CD4-positive, alpha-beta memory T cell (primary cell): ENCODE results near the gene DDX56. TPM values are rescaled to one million over a fixed set of nuclear protein-coding genes. Genes with fewer than 3 reads are reported as not detected.
"Not testable (repeated sequence)": the region's sequence is repeated elsewhere in the genome, so short reads cannot be mapped to it uniquely, and the experiment has no call there.

ENCODE experiments used
- CTCF ChIA-PET: fragments of 350-600 bp; sonication (Branson Sonifier 250); formaldehyde crosslinking; loops from one replicate; lab custom pipeline; 2021; ENCODE audit warnings: inconsistent platforms; ENCODE audit not compliant: partially characterized antibody; lab: Charles Lee
- POLR2A ChIA-PET: fragments of 350-600 bp; sonication (Branson Sonifier 250); formaldehyde crosslinking; loops from one replicate; lab custom pipeline; 2021; ENCODE audit not compliant: partially characterized antibody; lab: Charles Lee
- DNase-seq, 5 donors: peaks; one replicate each; pipeline versions ENCODE4 v3.0.0 to v3.0.0-alpha.2; 2020 to 2022; ENCODE audit warnings: mixed read lengths in 1 of 5
- H3K27ac ChIP-seq: one replicate; pipeline ENCODE4 v1.7.0; 2013; ENCODE audit warnings: low read depth, low read length
- H3K27me3 ChIP-seq: 2 replicates; pipeline ENCODE4 v1.7.0; 2013; ENCODE audit warnings: mild to moderate bottlenecking, low read length, moderate library complexity; ENCODE audit not compliant: insufficient read depth
- H3K36me3 ChIP-seq: 2 replicates; pipeline ENCODE4 v1.7.0; 2013; ENCODE audit warnings: mild to moderate bottlenecking, low read length, moderate library complexity; ENCODE audit not compliant: insufficient read depth
- H3K4me1 ChIP-seq: 2 replicates; pipeline ENCODE4 v1.7.0; 2013; ENCODE audit warnings: mild to moderate bottlenecking, low read length, moderate library complexity; ENCODE audit not compliant: insufficient read depth
- H3K4me3 ChIP-seq, 2 donors: one replicate each; pipeline ENCODE4 v1.7.0; 2013; ENCODE audit warnings: low read length in 2 of 2, mild to moderate bottlenecking in 1 of 2
- H3K9me3 ChIP-seq, 2 donors: one replicate each; pipeline ENCODE4 v1.7.0; 2013; ENCODE audit warnings: low read length in 2 of 2, control low read depth in 1 of 2; ENCODE audit not compliant: control insufficient read depth in 1 of 2
- H3K27ac Mint-ChIP-seq, 7 donors: one replicate each; pipeline ENCODE4 v1.8.0; 2020 to 2021; ENCODE audit warnings: mixed read lengths in 7 of 7, mild to moderate bottlenecking in 6 of 7, inconsistent platforms in 3 of 7, moderate library complexity in 3 of 7
- H3K27me3 Mint-ChIP-seq, 2 donors: one replicate each; pipeline ENCODE4 v1.8.0; 2020 to 2021; ENCODE audit warnings: mixed read lengths in 2 of 2
- H3K36me3 Mint-ChIP-seq, 2 donors: one replicate each; pipeline ENCODE4 v1.8.0; 2020 to 2021; ENCODE audit warnings: mixed read lengths in 2 of 2, inconsistent platforms in 1 of 2, mild to moderate bottlenecking in 1 of 2
- H3K4me1 Mint-ChIP-seq, 4 donors: one replicate each; pipeline ENCODE4 v1.8.0; 2020 to 2021; ENCODE audit warnings: mixed read lengths in 4 of 4, mild to moderate bottlenecking in 1 of 4
- H3K4me3 Mint-ChIP-seq, 8 donors: one replicate each; pipeline ENCODE4 v1.8.0; 2020 to 2021; ENCODE audit warnings: mixed read lengths in 8 of 8, mild to moderate bottlenecking in 7 of 8, moderate library complexity in 6 of 8, inconsistent platforms in 3 of 8
- H3K9me3 Mint-ChIP-seq, 8 donors: one replicate each; pipeline ENCODE4 v1.8.0; 2020 to 2021; ENCODE audit warnings: mixed read lengths in 8 of 8, mild to moderate bottlenecking in 5 of 8, inconsistent platforms in 3 of 8, moderate library complexity in 1 of 8
- intact Hi-C: fragments of 100-400 bp; cut with micrococcal nuclease; formaldehyde crosslinking; loops from one replicate; pipeline ENCODE4 v1.15.1; 2023
- polyA plus RNA-seq, 2 donors: library from polyadenylated mRNA; unstranded; fragments of 300-500 nt; fragmentation: Illumina TruSeq; gene quantifications; one replicate each; pipeline ENCODE4 v1.2.3, GENCODE V29; 2021
- total RNA-seq, 2 experiments: library from RNA; stranded (reverse); gene quantifications; one replicate each; pipeline ENCODE4 v1.2.3, GENCODE V29; 2021

DDX56 gene
- total and polyA plus RNA-seq, 4 experiments from 2014 or later: 48.9 to 114 (median 79.7) TPM

DNA sequence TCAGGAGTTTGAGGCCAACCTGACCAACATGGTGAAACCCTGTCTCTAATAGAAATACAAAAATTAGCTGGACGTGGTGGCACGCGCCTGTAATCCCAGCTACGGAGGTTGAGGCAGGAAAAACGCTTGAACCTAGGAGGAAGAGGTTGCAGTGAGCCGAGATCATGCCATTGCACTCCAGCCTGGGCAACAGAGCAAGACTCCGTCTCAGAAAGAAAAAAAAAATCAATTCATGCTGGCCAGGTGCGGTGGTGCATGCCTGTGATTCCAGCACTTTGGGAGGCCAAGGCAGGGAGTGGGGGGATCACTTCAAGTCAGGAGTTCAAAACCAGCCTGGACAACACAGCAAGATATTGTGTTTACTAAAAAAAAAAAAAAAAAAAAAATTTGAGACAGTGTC, 23.5 kb upstream of the DDX56 start:
- CTCF ChIA-PET: not testable (repeated sequence)

DNA sequence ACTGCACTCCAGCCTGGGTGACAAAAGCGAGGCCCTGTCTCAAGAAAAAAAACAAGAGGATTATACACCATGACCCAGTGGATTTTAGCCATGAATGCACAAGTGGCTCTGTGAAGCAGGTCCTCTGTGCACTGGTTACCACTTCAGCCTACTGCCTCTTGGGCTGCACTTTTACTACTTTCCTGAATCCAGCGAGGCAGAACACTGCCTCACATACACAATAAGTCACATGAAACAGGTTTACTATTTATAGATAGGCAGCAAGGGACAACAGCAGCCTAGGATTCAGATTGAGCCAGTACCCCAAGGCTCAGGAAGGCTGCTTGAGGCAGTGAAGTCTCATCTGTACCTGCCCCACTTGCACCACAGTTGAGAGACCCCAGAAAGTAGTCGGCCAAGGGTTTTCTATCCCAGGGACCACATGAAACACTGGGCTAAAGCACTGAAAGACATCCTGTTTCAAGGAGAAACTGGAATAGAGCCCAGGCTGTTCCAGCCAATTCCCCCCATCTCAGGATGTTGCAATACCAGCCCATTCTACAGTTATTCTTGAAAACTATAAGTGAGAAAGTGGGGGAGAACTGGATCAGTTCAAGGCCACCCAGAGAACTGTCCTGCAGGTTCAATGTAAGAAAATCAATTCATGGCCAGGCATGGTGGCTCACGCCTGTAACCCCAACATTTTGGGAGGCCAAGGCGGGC, 22.4 kb upstream of the DDX56 start:
- Histone ChIP-seq H3K27me3 (no peaks in the 10 kb centered on the region), H3K4me1 (no peaks in the 10 kb centered on the region), H3K36me3 (no peaks in the 10 kb centered on the region), H3K4me3 (no peak overlapping the region), H3K27ac (no peak overlapping the region), H3K9me3 (no peaks in the 10 kb centered on the region)
- no peaks in the 10 kb centered on the region for H3K27me3 Mint-ChIP-seq
- ChIA-PET CTCF (interaction anchor here (0.6 kb wide), 1 partner anchor 45 kb away, joined by 3 read pairs; no protein-coding TSS in a partner anchor), POLR2A (interaction anchor here (2.4 kb wide), 1 partner anchor 10 kb away, joined by 7 read pairs; the partner anchor contains the start of gene OGDH)
- H3K27ac Mint-ChIP-seq: peak overlapping the region in 1 of 7 donors; percentile 76
- peaks cover 0 to 3% (median 0%) of the 10 kb centered on the region in 4 donors for H3K4me1 Mint-ChIP-seq
- peaks cover 0 to 1% (median 0%) of the 10 kb centered on the region in 8 donors for H3K9me3 Mint-ChIP-seq
- DNase-seq: no peak
- H3K36me3 Mint-ChIP-seq: no peaks in the 10 kb centered on the region
- intact Hi-C loops: no loop called here
- H3K4me3 Mint-ChIP-seq: no peak overlapping the region

More for the DNA sequence above, 23.5 kb upstream of the DDX56 start:
- H3K4me1 ChIP-seq, H3K36me3 Mint-ChIP-seq, H3K4me1 Mint-ChIP-seq, H3K27me3 ChIP-seq, H3K27me3 Mint-ChIP-seq, H3K4me3 Mint-ChIP-seq, intact Hi-C loops, H3K4me3 ChIP-seq, H3K27ac ChIP-seq, H3K9me3 ChIP-seq, H3K36me3 ChIP-seq, DNase-seq, H3K27ac Mint-ChIP-seq, H3K9me3 Mint-ChIP-seq: not testable (repeated sequence)
- POLR2A ChIA-PET: interaction anchor here (1.6 to 2.4 kb wide), 2 partner anchors 9 to 200 kb away, joined by 3 to 7 read pairs; partner anchors contain the start of genes OGDH and PPIA

DNA sequence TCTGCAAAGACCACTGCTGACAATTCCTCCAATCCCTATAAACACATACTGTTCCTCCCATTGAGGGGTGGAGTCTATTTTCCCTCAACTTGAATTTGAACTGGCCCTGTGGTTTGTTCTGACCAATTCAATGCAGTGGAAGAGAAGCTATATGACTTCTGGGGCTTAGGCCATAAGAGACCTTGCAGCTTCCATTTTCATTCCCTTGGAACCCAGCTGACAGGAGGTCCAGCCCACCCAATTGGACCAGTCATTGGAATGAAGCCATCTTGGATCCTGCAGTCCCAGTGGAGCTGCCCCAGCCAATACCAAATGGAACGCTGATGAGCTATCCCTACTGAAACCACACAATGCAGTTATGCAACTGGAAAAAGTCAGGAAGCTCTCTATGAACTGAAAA, 17.2 kb upstream of the DDX56 start:
- H3K36me3 ChIP-seq: no peaks in the 10 kb centered on the region
- peaks cover 5 to 10% (median 8%) of the 10 kb centered on the region in 4 donors for H3K4me1 Mint-ChIP-seq
- no peaks in the 10 kb centered on the region for H3K36me3 Mint-ChIP-seq
- no peaks in the 10 kb centered on the region for H3K27me3 ChIP-seq
- H3K9me3 ChIP-seq: no peaks in the 10 kb centered on the region
- H3K4me3 Mint-ChIP-seq: no peak overlapping the region
- H3K27ac ChIP-seq: no peak overlapping the region
- no peaks in the 10 kb centered on the region for H3K4me1 ChIP-seq
- no peaks in the 10 kb centered on the region for H3K9me3 Mint-ChIP-seq
- H3K4me3 ChIP-seq: no peak overlapping the region
- ChIA-PET CTCF (interaction anchor here (0.7 to 1.7 kb wide), 7 partner anchors 9 to 266 kb away, joined by 3 to 5 read pairs (median 3); partner anchors contain the start of gene TMED4), POLR2A (interaction anchor here (0.7 to 2.6 kb wide), 5 partner anchors 9 to 257 kb away, joined by 3 to 16 read pairs (median 5); partner anchors contain the start of genes H2AZ2 and TMED4)
- no peaks in the 10 kb centered on the region for H3K27me3 Mint-ChIP-seq
- no peak for DNase-seq
- intact Hi-C loops: no loop called here
- no peak overlapping the region for H3K27ac Mint-ChIP-seq

DNA sequence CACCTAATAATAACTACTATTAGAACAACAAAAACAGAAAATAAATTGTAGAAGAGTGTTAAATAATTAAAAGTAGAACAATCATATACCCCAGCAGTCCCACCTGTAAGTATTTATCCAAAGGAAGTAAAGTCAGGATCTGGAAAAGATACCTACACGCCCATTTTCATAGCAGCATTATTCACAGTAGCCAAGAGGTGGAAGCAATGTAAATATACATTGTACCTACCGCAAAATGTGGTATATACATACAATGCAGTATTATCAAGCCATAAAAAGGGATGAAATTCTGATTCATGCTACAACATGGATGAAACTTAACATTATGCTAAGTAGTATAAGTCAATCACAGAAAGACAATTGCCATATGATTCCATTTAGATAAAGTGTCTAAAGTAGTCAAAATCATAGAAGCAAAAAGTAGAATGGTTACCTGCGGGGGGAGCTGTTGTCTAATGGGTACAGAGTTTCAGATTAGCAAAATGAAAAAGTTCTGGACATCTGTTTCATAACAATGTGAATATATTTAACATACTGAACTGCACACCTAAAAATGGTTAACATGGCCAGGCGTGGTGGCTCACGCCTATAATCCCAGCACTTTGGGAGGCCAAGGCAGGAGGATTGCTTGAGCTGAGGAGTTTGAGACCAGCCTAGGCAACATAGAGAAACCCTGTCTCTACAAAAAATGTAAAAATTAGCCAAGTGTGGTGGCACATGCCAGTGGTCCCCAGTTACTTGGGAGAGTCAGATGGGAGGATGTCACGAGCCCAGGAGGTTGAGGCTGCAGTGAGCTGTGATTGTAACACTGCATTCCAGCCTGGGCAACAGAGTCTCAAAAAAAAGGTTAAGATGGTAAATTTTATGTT, 14.4 kb upstream of the DDX56 start:
- Histone ChIP-seq H3K9me3 (no peaks in the 10 kb centered on the region), H3K4me3 (no peak overlapping the region), H3K27ac (no peak overlapping the region), H3K36me3 (no peaks in the 10 kb centered on the region), H3K4me1 (peaks cover 2% of the 10 kb centered on the region), H3K27me3 (no peaks in the 10 kb centered on the region)
- peaks cover 5 to 16% (median 9%) of the 10 kb centered on the region in 4 donors for H3K4me1 Mint-ChIP-seq
- DNase-seq: peak; percentile 65 to 73 (median 71)
- POLR2A ChIA-PET: interaction anchor here (0.7 to 1.5 kb wide), 7 partner anchors 18 to 259 kb away, joined by 3 to 15 read pairs (median 6); partner anchors contain the start of genes H2AZ2 and ZMIZ2
- peak overlapping the region in 5 of 7 donors; percentile 42 to 86 (median 68) for H3K27ac Mint-ChIP-seq
- no peaks in the 10 kb centered on the region for H3K36me3 Mint-ChIP-seq
- H3K4me3 Mint-ChIP-seq: no peak overlapping the region
- no peaks in the 10 kb centered on the region for H3K9me3 Mint-ChIP-seq
- intact Hi-C loops: loop anchor here (1.0 kb wide), 6 partner anchors 51 to 548 kb away; no protein-coding TSS in a partner anchor
- no peaks in the 10 kb centered on the region for H3K27me3 Mint-ChIP-seq
- CTCF ChIA-PET: interaction anchor here (0.7 to 4.8 kb wide), 22 partner anchors 11 to 548 kb away, joined by 3 to 34 read pairs (median 4); no protein-coding TSS in a partner anchor

DNA sequence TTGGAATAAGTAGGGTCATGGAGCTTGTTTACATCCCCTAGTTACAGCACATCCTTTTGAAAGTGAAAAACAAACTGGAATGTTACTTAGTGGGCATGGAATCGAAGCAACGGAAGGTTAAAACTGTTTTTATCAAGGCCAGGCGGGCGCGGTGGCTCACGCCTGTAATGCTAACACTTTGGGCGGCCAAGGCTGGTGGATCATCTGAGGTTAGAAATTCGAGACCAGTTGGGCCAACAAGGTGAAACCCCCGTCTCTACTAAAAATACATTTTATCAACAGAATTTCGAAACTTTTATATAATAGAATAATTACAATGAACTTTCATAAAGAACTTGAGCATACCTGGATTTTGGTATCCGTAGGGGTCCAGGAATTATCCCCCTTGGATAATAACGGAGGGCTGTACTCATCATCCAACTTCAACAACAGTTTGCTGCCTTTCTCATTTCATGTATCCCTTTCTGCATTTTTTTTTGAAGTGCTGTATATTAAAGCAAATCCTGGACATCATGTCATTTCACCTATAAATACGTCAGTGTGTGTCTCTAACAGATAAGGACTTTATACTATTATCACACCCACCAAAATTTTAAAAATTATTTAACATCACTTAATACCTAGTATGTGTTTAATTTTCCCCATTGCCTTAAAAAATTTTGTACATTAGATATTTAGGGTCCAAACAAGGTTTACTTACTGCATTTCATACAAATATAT, 9.6 kb upstream of the DDX56 start:
- H3K36me3 Mint-ChIP-seq: peaks cover 22 to 33% of the 10 kb centered on the region in 2 donors
- Histone ChIP-seq H3K27me3 (no peaks in the 10 kb centered on the region), H3K9me3 (no peaks in the 10 kb centered on the region), H3K4me3 (peak overlapping the region in 1 of 2 donors; percentile 79), H3K4me1 (peaks cover 34% of the 10 kb centered on the region), H3K27ac (peak overlapping the region; percentile 89), H3K36me3 (peaks cover 23% of the 10 kb centered on the region)
- no peaks in the 10 kb centered on the region for H3K27me3 Mint-ChIP-seq
- intact Hi-C loops: loop anchor here (2.0 kb wide), 1 partner anchor 165 kb away; the partner anchor contains the start of gene ZMIZ2
- peak overlapping the region; percentile 90 to 95 (median 92) for H3K4me3 Mint-ChIP-seq
- no peaks in the 10 kb centered on the region for H3K9me3 Mint-ChIP-seq
- peaks cover 23 to 50% (median 37%) of the 10 kb centered on the region in 4 donors for H3K4me1 Mint-ChIP-seq
- ChIA-PET POLR2A (interaction anchor here (0.8 to 4.9 kb wide), 17 partner anchors 11 to 382 kb away, joined by 3 to 94 read pairs (median 18); partner anchors contain the start of genes DDX56, H2AZ2, NUDCD3 and OGDH), CTCF (interaction anchor here (1.0 to 4.2 kb wide), 8 partner anchors 8 to 338 kb away, joined by 3 to 32 read pairs (median 6); partner anchors contain the start of gene H2AZ2)
- H3K27ac Mint-ChIP-seq: peak overlapping the region; percentile 97 to 99 (median 98)
- DNase-seq: no peak

DNA sequence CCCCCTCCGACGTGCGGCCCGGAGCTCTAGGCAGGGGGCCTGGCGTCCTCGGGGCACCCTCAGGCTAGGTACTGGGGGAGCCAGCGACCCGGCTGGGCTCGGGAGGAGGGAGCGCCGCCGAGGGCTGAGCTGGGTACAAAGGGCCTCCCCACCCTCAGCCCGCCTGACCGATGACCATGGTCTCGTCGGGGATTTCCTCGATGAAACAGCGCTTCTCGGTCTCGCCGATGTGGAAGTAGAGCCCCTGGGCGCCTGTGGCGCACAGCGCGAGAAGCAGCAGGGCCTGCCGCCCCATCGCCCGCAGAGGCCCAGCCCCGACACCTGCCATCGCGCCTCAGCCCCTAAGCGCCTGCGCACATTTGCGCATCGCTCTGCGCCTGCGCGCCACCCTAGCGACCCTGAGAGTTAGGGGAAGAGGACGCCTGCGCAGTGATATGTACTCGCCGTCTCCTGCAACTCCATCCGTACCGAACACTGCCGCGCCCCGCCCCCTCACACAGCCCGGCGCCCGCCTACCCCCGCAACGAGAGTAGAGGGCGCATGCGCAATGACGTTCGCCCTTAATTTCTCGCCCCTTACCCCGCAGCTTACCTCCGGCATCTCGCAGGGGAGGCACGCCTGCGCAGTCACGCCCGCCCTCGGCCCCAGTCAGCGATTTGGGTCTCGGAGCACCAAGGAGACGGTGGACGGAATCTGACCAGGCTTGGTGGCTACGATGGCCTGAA, 8.3 kb upstream of the DDX56 start, which contains the start of gene TMED4:
TMED4 (minus strand) TSS at position 353 of the 725 bp plus-strand sequence; CDS start at position 328, 25 bp downstream.
- H3K4me3 ChIP-seq: peak within 1 kb of the TSS; percentile 79 to 98
- peak; percentile 100 for DNase-seq
- H3K9me3 Mint-ChIP-seq: no peaks in the 10 kb centered on the region
- H3K27ac ChIP-seq: peak within 1 kb of the TSS; percentile 89
- H3K36me3 Mint-ChIP-seq: peaks cover 22 to 38% of the 10 kb centered on the region in 2 donors
- H3K36me3 ChIP-seq: peaks cover 27% of the 10 kb centered on the region
- POLR2A ChIA-PET: interaction anchor here (0.6 to 4.9 kb wide), 36 partner anchors 9 to 554 kb away, joined by 3 to 94 read pairs (median 5); partner anchors contain the start of genes CCM2, DBNL, DDX56 and H2AZ2
- H3K9me3 ChIP-seq: no peaks in the 10 kb centered on the region
- intact Hi-C loops: loop anchor here (1.0 to 2.0 kb wide), 6 partner anchors 8 to 303 kb away; partner anchors contain the start of genes H2AZ2, OGDH, PPIA and PURB
- H3K27ac Mint-ChIP-seq: peak within 1 kb of the TSS; percentile 97 to 99 (median 98)
- peaks cover 34% of the 10 kb centered on the region for H3K4me1 ChIP-seq
- no peaks in the 10 kb centered on the region for H3K27me3 ChIP-seq
- peaks cover 18 to 44% (median 32%) of the 10 kb centered on the region in 4 donors for H3K4me1 Mint-ChIP-seq
- H3K4me3 Mint-ChIP-seq: peak within 1 kb of the TSS; percentile 90 to 95 (median 92)
- CTCF ChIA-PET: interaction anchor here (1.0 to 4.2 kb wide), 11 partner anchors 8 to 339 kb away, joined by 3 to 32 read pairs (median 4); partner anchors contain the start of genes DDX56 and H2AZ2
- no peaks in the 10 kb centered on the region for H3K27me3 Mint-ChIP-seq
